HG03521 (cell line): ENCODE results near the gene ZNF512B.
A peak's percentile ranks its signal among the peaks of the same experiment; 100 is the strongest.
"Not testable (repeated sequence)": the region's sequence is repeated elsewhere in the genome, so short reads cannot be mapped to it uniquely, and the experiment has no call there.

Experiments used
- ATAC-seq: cut with Tn5 transposase; IDR thresholded peaks from one replicate; pipeline ENCODE4 v1.9.1; 2021; ENCODE audit warnings: mild to moderate bottlenecking, moderate library complexity; ENCODE audit not compliant: unreplicated experiment

The ZNF512B gene

DNA sequence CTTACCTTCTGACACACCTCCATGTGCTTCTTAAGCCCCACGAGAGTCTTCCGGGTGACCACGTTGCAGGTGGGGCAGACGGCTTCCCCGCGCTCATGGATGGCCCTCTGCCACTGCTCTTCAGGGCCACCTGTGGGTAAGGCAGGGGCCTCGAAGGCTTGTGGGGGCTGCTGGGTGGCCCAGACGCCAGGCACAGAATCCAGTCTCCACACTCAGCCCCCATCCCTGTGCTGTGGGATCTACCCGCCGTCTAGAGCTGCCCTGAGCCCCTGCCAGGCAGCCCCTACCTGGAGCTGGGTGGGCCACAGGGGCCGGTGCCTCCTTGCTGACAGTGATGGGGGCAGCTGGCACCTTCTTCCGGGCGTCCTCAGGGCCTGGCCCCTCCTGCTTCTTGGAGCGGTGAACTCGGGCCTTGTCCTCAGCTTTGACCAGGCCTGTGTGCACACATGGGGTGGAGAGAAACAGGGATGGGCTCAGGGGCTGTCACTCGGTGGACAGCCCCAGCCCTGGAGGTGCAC, 5.9 kb downstream of the ZNF512B start:
- ATAC-seq, result no peak

DNA sequence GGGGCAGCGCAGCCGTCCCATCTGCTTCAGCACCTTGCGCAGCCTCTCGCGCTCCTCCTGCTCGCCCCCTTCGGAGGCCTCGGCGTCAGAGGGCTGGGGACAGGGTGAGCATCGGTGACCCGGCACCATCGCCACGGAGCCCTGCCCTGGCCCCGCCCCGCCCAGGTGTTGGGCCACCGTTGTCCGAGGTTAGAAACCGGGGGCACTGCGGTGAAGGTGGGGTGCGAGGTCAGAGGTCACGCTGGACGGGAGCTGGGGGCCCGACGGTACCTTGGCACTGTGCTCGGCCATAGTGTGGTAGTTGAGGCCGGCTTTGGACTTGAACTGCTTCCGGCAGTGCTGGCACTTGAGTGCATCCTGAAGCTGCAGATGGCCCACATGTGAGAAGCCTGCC, 6.4 kb downstream of the ZNF512B start:
- no peak for ATAC-seq

DNA sequence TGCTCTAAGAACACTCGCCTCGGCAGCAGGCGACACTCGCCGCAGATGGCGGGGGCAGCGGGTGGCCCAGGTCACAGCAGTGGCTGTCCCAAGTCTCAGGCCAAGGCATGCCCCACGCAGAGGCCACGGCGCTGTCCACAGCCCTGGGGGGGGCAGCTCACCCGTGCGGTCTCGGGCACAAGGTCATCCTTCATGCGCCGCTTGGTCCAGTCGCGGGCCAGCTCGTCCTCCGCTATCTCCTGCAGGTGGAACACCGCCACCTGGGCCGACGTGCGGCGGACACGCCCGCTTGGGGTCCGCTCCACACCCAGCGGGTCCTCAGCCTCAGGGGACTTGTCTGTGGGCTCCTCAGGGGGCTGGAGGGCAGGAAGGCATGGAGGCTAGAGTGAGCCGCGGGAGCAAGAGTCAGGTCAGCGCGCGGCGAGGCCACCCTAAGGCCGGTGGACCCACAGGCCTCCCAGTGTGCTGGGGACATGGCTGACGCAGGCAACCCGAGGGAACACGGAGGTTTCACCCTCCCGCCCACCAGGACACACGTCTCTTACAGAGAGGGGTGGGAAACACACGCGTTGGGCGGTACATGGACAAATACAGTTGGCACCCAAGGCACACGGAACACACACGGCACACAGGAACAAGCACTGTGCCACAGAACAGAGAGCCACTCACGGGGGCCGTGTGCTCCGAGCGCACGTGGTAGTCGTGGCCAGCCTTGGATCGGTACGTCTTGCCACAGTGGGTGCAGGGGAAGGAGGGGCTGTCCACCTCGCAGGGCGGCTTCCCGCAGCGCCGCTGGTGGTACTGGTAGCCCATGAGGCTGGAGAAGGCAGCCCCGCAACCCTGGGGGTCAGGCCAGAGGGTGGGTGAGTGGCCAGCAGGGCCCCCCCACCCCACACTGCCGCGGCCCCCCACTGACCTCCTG, 7.0 kb downstream of the ZNF512B start:
- no peak for ATAC-seq

DNA sequence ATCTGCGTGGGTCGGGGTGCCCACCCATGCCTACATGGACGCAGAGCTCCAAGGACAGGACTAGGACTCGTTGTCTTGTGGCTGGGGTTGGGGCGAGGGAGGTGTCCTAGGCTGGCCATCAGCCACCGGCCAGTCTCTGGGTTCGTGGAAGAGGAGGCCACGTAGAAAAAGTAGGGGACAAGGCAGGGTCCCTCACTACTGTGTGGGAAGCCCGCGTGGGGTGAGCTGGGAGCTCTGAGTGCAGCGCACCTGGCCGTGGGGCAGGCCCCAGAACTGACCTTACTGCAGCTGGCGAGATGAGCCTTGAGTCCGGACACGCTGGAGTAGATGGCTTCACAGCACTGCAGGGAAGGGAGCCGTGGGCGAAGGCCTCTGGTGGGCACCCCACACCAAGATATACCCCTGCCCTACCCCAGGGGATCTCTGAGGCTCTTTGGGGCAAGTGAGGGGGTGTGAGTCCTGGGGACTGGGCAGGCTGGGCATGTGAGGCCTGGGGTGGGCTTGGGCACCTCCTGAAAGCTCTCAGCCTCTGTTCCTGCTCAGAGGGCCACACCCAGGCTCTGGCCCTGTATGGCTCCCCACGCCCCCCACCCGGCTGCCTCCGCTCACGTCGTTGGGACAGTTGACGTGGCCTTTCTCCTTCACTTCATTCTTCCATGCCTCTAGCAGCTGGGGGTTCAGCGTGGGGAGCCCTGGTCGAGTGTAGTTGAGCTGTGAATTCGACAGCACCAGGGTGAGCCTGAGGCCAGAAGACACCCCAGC, 7.9 kb downstream of the ZNF512B start:
- no peak for ATAC-seq

DNA sequence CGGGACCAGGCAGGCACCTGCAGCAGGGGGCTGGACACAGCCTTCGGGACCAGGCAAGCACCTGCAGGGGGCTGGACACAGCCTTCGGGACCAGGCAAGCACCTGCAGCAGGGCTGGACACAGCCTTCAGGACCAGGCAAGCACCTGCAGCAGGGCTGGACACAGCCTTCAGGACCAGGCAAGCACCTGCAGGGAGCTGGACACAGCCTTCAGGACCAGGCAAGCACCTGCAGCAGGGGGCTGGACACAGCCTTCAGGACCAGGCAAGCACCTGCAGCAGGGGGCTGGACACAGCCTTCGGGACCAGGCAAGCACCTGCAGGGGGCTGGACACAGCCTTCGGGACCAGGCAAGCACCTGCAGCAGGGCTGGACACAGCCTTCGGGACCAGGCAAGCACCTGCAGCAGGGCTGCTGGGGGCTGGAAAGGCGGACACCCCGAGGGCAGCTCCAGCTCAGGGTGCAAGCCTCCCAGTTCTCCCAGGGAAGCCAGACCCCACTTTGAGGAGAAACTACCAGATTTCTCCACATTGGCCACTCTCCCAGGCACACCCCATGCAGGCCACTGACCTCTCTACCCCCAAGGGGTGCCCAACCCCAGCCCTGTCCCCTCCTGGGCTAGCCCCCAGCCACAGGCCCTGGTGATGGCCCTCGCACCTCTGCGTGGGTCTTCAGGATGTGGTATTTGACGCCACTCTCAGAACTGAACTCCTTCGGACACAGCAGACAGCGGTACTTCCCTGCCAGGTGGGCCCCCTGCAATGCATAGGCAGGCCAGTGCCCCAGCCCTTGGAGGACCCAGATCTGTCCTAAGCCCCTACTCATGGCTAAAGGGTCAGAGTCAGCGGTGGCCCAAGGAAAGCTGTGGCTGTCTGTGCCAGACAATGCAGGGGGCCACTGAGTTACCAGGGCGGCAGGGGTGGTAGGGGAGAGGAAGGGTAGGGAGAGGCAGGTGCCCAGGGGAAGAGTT, 8.8 kb downstream of the ZNF512B start:
- ATAC-seq, result not testable (repeated sequence)

DNA sequence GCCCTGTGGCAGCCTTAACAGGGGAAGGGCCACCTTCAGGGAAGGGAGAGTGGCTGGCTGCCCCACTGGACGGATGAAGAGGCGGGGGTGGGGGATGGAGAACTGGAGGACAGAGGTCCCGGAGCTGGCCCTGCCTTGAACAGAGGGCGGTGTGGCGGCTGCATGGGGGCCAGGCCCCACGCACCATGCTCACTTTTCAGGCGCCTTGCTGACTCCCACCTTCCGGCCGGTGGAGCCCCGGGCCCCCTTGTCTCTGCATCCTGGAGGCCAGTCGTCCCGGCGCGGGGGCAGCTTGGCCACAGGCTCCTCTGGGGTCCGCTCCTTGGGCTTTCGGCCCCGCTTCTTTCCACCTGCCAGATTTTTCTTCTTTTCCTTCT, 10.0 kb downstream of the ZNF512B start:
- no peak for ATAC-seq

DNA sequence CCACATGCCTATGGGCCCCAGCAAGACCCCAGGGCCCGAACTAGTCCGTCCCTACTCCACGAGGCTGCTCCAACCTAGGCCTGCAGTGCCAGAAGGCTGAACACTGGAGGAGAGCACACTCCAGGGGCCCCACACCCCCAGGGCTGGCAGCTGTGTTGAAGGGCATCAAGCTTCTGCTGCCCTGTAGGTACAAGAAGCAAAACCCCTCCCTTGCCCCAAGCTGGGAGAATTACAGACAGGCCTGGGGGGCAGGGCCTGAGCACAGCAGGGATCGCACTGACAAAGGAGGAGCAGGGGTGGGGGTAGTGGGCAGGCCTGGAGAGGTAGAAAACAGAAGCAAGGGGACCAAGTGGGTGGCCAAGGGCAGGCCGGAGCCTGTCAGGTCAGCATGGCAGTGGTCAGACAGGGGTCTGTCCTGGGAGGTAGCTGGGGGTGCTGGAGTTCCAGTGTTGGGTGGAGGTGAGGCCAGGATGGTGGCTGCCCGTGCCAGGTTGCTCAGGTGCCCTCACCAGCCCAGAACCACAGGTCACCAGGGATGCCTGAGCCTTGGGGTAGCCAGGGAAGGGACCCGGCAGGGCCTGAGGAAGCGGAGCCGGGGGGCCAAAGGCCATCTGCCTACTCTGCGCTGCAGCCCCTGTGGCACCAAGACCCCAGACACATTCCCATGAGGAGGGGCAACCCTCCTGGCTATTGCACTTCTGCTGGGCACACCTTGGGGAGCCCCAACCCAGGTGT, 10.6 kb downstream of the ZNF512B start:
- no peak for ATAC-seq

DNA sequence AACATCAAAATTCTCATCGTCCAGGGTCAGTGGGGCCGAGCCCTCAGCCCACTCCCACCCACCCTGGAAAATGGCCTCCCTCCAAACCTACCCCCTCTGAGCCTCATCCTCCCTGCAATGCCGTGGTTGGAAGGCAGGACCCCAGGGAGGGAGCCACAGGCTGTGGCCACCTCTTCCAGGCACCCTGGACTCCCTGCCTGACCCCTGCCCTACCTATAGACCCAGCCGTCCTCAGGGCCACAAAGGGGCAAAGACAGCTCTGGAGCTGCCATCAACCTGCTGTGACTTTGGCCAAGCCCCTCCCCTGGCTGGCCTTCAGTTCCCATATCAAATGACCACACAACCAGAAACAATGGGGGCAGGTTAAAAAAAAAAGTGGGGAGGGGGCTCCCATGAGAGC, 11.3 kb downstream of the ZNF512B start:
- ATAC-seq, result no peak

DNA sequence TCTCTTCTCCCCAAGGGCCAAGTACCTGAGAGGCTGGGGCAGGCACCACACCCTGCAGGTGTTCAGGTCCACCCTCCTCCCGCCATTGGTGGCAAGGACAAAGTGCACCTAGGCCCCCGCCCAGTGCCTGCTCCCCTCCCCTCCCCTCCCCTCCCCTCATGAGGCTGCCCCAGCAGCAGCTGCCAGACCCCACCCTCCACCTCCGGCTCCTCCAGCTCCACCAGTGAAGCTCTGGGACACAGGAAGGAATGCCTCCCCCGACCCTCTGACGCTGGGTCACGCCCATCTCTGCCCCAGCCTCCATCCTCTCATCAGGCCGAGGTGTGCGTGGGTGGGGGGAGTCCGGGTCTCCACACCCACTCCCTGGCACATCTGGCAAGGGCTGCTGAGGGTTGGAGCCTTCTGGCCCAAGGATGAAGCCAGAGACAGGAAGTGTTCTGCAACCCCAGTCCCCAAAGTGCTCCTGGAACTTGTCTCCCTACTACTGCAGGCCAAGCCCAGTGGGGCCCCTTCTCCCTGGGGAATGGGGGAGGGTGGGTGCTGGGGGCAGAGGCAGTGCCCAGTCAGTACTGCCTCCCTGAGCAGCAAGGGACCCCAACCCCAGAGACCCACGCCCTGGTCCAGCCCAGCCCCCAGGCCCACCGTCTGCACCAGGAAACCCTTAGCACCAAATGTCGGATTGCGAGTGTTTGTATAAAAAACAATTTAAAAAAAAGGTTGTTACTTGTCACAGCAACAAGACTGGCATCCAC, 11.9 kb downstream of the ZNF512B start:
- no peak for ATAC-seq

DNA sequence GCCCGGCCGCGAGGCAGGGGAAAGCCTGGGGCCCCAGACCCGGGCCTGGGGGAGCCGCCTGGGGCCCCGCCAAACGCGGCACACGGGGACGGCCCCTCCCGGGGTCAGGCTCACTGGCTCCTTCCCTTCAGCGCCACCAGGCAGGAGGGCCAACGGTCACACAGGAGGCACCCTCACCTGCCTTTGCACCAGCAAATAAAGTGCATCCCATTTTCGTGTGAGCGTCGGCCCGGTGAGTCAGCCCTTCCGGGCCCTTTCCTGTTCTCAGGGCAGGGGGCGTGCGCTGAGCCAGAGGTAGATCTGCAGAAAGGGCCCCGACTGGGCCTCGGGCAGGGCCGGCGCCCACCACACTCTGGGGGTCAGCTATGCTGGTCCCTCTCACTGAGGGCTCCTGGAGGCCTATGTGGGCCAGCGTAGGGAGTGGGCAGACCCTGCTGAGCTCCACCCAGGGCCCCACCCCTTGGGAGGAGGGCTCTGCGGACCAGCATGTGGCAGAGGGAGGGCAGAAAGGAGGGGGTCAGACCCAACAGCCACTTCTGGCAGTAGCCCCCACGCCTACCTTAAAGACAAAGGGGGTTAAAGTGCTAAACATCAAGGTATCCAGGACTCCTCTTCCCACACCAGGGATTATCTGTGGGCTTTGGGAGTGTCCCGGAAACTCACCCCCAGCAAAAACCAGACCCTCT, 12.6 kb downstream of the ZNF512B start:
- ATAC-seq, result peak; percentile 14

DNA sequence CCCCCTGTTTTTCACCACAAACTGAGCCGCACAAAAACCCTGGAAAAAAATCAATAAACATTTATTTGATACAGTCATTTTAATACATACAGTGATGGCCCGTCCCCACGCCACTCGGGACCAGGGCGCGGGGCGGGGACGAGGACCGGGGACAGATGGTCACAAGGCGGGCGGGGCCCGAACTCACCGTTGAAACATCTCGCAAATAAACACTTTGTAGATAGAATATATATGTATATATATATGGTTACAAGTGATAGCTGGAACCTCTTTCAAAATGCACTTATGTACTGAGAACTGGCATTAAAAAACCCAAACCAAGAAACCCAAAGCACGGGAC, 13.1 kb downstream of the ZNF512B start:
- no peak for ATAC-seq

DNA sequence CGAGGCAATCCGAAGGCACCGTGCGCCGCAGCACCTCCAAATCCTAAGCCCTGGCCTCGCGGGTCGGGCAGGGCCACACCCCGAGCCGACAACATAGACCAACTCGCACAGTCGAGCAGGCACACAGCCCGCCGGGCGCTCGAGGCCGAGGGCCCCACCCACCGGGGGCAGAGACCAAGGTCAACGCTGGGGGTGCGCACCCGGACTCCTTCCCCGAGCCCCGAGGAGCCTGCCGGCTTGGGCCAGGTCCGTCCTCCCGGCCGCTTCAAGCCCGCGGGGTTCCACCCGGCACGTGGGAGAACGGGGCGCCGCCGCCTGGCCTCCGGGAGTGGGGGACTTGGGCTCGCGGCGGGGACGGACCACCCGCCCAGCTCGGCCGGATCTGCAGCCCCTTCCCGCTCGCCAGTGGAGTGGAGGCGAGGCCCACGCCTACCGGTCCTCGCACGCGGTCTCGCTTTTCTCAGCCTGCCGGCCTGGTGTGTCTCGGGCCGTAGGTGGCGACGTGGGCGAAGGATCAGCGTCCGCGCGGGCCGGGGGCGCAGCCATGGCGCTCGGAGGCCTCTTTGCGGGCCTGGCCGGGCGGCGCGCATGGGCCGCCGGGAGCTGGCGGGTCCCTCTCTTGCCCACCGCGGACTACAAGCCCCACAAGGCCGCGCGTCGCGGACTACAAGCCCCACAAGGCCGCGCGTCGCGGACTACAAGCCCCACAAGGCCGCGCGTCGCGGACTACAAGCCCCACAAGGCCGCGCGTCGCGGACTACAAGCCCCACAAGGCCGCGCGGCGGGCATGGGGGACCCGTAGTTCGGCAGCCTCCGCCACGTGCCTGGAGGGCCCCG, 13.7 kb downstream of the ZNF512B start, which contains the start of gene UCKL1:
Gene UCKL1, minus strand, starts transcription at position 590 of the 837 bp plus-strand sequence. Its CDS starts 44 bp downstream, at position 546.
- ATAC-seq, result peak; percentile 74

DNA sequence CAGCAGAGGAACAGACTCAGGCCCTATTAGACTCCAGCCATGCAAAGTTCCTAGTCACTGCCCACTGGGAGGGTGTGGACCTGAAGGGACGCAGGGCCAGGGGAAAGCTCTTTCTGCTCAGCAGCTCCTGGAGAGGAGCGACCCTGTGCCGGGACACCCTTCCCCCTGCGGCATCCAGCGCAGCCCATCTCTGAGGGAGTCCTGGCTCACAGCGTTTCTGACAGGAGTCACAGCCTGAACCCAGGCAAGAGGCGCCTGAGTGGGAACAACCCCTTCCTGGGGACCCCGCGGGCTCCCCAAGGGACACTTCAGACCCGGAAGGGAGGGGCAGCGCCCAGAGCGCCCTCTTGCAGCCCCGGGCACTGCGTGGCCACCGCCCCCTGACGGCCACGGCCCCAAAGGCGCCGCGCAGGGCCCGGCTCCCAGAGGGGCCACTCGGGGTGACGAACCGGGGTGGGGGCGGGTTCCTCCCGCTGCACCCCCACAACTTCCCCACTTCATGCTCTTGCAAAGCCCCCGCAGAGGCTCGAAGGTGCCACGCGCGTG, 14.4 kb downstream of the ZNF512B start:
- no peak for ATAC-seq

DNA sequence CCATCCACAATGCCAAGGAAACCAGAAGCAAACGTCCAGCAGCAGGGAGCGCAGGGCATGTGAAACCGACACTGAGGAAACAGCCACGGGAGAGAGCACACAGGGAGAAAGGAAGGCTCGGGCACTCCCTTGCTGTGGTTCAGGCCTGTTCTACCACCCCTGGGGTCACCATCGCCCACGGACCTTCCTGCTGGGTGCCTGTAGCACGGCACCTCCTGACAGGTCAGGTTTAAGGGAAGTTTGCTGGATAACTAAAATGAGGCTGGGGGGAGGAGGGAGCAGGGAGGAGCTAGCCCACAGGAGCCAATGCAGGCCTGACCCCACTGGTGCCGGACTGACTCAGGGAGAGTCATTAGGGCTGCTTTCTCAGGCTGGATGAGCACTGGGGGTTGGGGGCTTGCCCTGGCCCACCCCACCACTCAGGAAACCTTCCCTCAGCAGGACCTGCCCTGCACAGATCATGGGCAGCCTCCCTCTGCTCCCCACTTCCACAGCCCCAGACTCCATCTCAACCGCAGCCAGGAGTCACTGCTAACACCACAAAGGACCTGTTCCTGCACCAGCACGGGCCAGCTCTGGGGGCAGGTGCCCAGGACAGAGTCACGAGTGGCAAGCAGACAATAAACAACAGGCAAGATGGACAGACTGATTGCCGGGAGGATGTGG, 15.8 kb downstream of the ZNF512B start:
- no peak for ATAC-seq

DNA sequence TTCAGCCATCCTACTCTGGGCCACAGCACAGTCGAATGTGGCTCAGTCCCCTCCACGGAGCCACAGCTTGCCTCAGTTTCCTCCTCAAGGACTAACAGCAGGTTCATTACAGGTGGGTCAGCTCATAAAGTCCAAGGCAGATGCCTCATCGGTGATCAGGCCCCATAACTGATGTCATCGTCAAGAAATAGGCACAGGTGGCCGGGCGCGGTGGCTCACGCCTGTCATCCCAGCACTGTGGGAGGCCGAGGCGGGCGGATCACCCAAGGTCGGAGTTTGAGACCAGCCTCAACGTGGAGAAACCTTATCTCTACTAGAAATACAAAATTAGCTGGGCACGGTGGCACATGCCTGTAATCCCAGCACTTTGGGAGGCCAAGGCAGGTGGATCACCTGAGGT, 17.0 kb downstream of the ZNF512B start:
- ATAC-seq, result no peak

DNA sequence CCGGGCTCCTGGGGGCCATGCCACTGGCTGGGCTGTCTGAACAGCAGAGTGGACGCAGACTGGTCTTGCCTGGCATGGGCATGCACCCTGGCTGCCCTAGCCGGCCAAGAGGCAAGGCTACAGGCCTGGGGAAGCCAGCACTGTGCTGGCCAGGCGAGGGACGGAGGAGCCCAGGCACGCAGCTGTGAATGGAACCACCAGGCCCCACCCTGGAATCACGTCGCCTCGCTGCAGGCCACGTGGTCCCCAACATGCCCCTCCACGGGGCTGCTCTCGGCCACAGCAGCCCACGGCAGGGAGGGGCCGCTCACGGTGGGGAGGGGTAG, 17.6 kb downstream of the ZNF512B start:
- ATAC-seq, result no peak
